ENCODE data around the gene MYADM. TPM values are rescaled to one million over a fixed set of nuclear protein-coding genes. Genes with fewer than 3 reads are reported as not detected.

The MYADM gene
- polyA plus RNA-seq, 1 donor from 2014 or later, result 47.0 TPM

GRCh38 chr19:53885036-53885435 is 17.4 kb downstream of the MYADM start:
- no peak overlapping the region for H3K27ac Mint-ChIP-seq
- H3K4me3 Mint-ChIP-seq, result no peak overlapping the region
- peaks cover 3 to 4% (median 4%) of the 10 kb centered on the region in 3 donors for H3K4me1 Mint-ChIP-seq
- peaks cover 0 to 2% (median 0%) of the 10 kb centered on the region in 3 donors for H3K9me3 Mint-ChIP-seq
- peaks cover 33% of the 10 kb centered on the region for H3K27me3 Mint-ChIP-seq
- peaks cover under 1% of the 10 kb centered on the region for H3K36me3 Mint-ChIP-seq

- Mint-ChIP-seq H3K4me3 (peak overlapping the region in 1 of 4 donors; percentile 79), H3K27ac (peak overlapping the region in 1 of 3 donors; percentile 24), H3K36me3 (peaks cover 2% of the 10 kb centered on the region), H3K4me1 (peaks cover 0 to 1% (median 1%) of the 10 kb centered on the region in 3 donors), H3K27me3 (peaks cover 24% of the 10 kb centered on the region), H3K9me3 (no peaks in the 10 kb centered on the region)
Measured at GRCh38 chr19:53892301-53892980, 24.8 kb downstream of the MYADM start.

- Mint-ChIP-seq H3K4me1 (peaks cover 0 to 2% (median 1%) of the 10 kb centered on the region in 3 donors), H3K27me3 (peaks cover 25% of the 10 kb centered on the region), H3K36me3 (peaks cover 2% of the 10 kb centered on the region), H3K4me3 (peak overlapping the region in 1 of 4 donors; percentile 79), H3K27ac (no peak overlapping the region), H3K9me3 (no peaks in the 10 kb centered on the region)
Measured at GRCh38 chr19:53892981-53893325, 25.3 kb downstream of the MYADM start.

GRCh38 chr19:53894707-53895106 is 27.0 kb downstream of the MYADM start:
- peaks cover 0 to 5% (median 2%) of the 10 kb centered on the region in 3 donors for H3K9me3 Mint-ChIP-seq
- H3K27ac Mint-ChIP-seq, result no peak overlapping the region
- peaks cover 2% of the 10 kb centered on the region for H3K36me3 Mint-ChIP-seq
- H3K4me3 Mint-ChIP-seq, result no peak overlapping the region
- peaks cover 30% of the 10 kb centered on the region for H3K27me3 Mint-ChIP-seq
- H3K4me1 Mint-ChIP-seq, result peaks cover 0 to 6% (median 1%) of the 10 kb centered on the region in 3 donors

- Mint-ChIP-seq H3K4me1 (peaks cover 0 to 6% (median 1%) of the 10 kb centered on the region in 3 donors), H3K36me3 (peaks cover 2% of the 10 kb centered on the region), H3K4me3 (no peak overlapping the region), H3K27ac (no peak overlapping the region), H3K9me3 (peaks cover 0 to 5% (median 2%) of the 10 kb centered on the region in 3 donors), H3K27me3 (peaks cover 27% of the 10 kb centered on the region)
Measured at GRCh38 chr19:53896682-53897081, 29.0 kb downstream of the MYADM start.

GRCh38 chr19:53897459-53897858 is 29.8 kb downstream of the MYADM start:
- no peak overlapping the region for H3K27ac Mint-ChIP-seq
- peaks cover 26% of the 10 kb centered on the region for H3K27me3 Mint-ChIP-seq
- peaks cover 2% of the 10 kb centered on the region for H3K36me3 Mint-ChIP-seq
- H3K4me1 Mint-ChIP-seq, result peaks cover 0 to 5% (median 1%) of the 10 kb centered on the region in 3 donors
- peaks cover 0 to 5% (median 2%) of the 10 kb centered on the region in 3 donors for H3K9me3 Mint-ChIP-seq
- peak overlapping the region in 2 of 4 donors; percentile 15 to 61 for H3K4me3 Mint-ChIP-seq

- H3K27me3 Mint-ChIP-seq, result peaks cover 21% of the 10 kb centered on the region
- H3K4me1 Mint-ChIP-seq, result peaks cover 0 to 5% (median 1%) of the 10 kb centered on the region in 3 donors
- peaks cover 2% of the 10 kb centered on the region for H3K36me3 Mint-ChIP-seq
- H3K4me3 Mint-ChIP-seq, result peak overlapping the region in 2 of 4 donors; percentile 12 to 74
- H3K9me3 Mint-ChIP-seq, result peaks cover 0 to 5% (median 2%) of the 10 kb centered on the region in 3 donors
- H3K27ac Mint-ChIP-seq, result peak overlapping the region in 1 of 3 donors; percentile 69
Measured at GRCh38 chr19:53898166-53898565, 30.5 kb downstream of the MYADM start.

GRCh38 chr19:53898636-53899341 is 31.1 kb downstream of the MYADM start:
- Mint-ChIP-seq H3K27me3 (peaks cover 18% of the 10 kb centered on the region), H3K4me3 (peak overlapping the region in 2 of 4 donors; percentile 12 to 38), H3K4me1 (peaks cover 0 to 5% (median 0%) of the 10 kb centered on the region in 3 donors), H3K27ac (no peak overlapping the region), H3K9me3 (peaks cover 0 to 5% (median 2%) of the 10 kb centered on the region in 3 donors), H3K36me3 (peaks cover 2% of the 10 kb centered on the region)

- Mint-ChIP-seq H3K4me3 (no peak overlapping the region), H3K4me1 (peaks cover 0 to 5% (median 0%) of the 10 kb centered on the region in 3 donors), H3K9me3 (peaks cover 0 to 5% (median 2%) of the 10 kb centered on the region in 3 donors), H3K27ac (no peak overlapping the region), H3K36me3 (peaks cover 2% of the 10 kb centered on the region), H3K27me3 (peaks cover 19% of the 10 kb centered on the region)
Measured at GRCh38 chr19:53900191-53900860, 32.6 kb downstream of the MYADM start.

- H3K27me3 Mint-ChIP-seq, result peaks cover 30% of the 10 kb centered on the region
- no peak overlapping the region for H3K4me3 Mint-ChIP-seq
- peaks cover 2% of the 10 kb centered on the region for H3K36me3 Mint-ChIP-seq
- H3K27ac Mint-ChIP-seq, result peak overlapping the region in 1 of 3 donors; percentile 37
- H3K4me1 Mint-ChIP-seq, result peaks cover 4 to 5% (median 5%) of the 10 kb centered on the region in 3 donors
- peaks cover 0 to 10% (median 2%) of the 10 kb centered on the region in 3 donors for H3K9me3 Mint-ChIP-seq
Measured at GRCh38 chr19:53903055-53903680, 35.5 kb downstream of the MYADM start.

- Mint-ChIP-seq H3K9me3 (peaks cover 0 to 5% (median 3%) of the 10 kb centered on the region in 3 donors), H3K36me3 (peaks cover 2% of the 10 kb centered on the region), H3K4me1 (peaks cover 2 to 9% (median 8%) of the 10 kb centered on the region in 3 donors), H3K4me3 (no peak overlapping the region), H3K27ac (no peak overlapping the region), H3K27me3 (peaks cover 36% of the 10 kb centered on the region)
Measured at GRCh38 chr19:53904909-53905308, 37.2 kb downstream of the MYADM start.

GRCh38 chr19:53905787-53906186 is 38.1 kb downstream of the MYADM start:
- no peak overlapping the region for H3K4me3 Mint-ChIP-seq
- no peak overlapping the region for H3K27ac Mint-ChIP-seq

GRCh38 chr19:53906211-53907192 is 38.8 kb downstream of the MYADM start:
- Mint-ChIP-seq H3K27me3 (peaks cover 49% of the 10 kb centered on the region), H3K4me1 (peaks cover 2 to 13% (median 8%) of the 10 kb centered on the region in 3 donors), H3K27ac (no peak overlapping the region), H3K9me3 (peaks cover 0 to 6% (median 5%) of the 10 kb centered on the region in 3 donors), H3K36me3 (no peaks in the 10 kb centered on the region), H3K4me3 (peak overlapping the region in 1 of 4 donors; percentile 39)

More at GRCh38 chr19:53905787-53906186, 38.1 kb downstream of the MYADM start:
- peaks cover 43% of the 10 kb centered on the region for H3K27me3 Mint-ChIP-seq
- peaks cover 0 to 5% (median 5%) of the 10 kb centered on the region in 3 donors for H3K9me3 Mint-ChIP-seq
- H3K4me1 Mint-ChIP-seq, result peaks cover 2 to 13% (median 8%) of the 10 kb centered on the region in 3 donors
- no peaks in the 10 kb centered on the region for H3K36me3 Mint-ChIP-seq

Data from IgD-negative memory B cell (primary cell).